Measurements from ENCODE around the gene OR52A1.
"Not testable (repeated sequence)": the region's sequence is repeated elsewhere in the genome, so short reads cannot be mapped to it uniquely, and the experiment has no call there.

Gene OR52A1

GRCh38 chr11:5154657-5155056 is at the start of gene OR52A1:
Gene OR52A1 (minus strand): TSS chr11:5154757. CDS start chr11:5152369, 2,388 bp downstream.
- Histone ChIP-seq H3K27me3 (ENCODE audit: control insufficient read depth, insufficient read depth, low read length) (no peaks in the 10 kb centered on the region), H3K9ac (ENCODE audit: low read length) (no peak within 1 kb of the TSS), H3K4me1 (ENCODE audit: control insufficient read depth, insufficient read depth, low read length) (no peaks in the 10 kb centered on the region), H3K9me3 (ENCODE audit: control insufficient read depth, low read length) (no peaks in the 10 kb centered on the region), H3K36me3 (ENCODE audit: control insufficient read depth, insufficient read depth, low read length) (no peaks in the 10 kb centered on the region), H3K4me3 (ENCODE audit: low read length) (no peak within 1 kb of the TSS)

DNA sequence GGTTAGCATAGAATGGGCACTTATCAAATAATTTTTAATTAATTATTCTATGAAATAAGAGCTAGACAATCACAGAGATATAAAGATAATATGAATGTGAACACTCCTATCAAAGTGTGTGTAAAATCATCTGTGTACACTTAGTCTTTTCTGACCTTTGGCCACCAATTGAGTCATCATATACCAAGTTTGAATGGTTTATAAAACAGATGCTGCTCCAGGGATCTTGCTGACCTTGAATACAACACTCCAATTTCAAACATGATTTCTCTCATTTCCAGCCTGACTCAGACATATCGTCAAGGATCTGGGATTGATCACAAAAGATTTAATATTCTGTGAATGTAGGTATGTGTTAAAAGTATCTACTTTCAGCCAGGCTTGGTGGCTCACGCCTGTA is 48.8 kb upstream of the OR52A1 start:
- H3K36me3 ChIP-seq (ENCODE audit: control insufficient read depth, insufficient read depth, low read length), result no peaks in the 10 kb centered on the region
- no peaks in the 10 kb centered on the region for H3K27me3 ChIP-seq (ENCODE audit: control insufficient read depth, insufficient read depth, low read length)
- H3K4me3 ChIP-seq (ENCODE audit: low read length), result no peak overlapping the region
- H3K9me3 ChIP-seq (ENCODE audit: control insufficient read depth, low read length), result no peaks in the 10 kb centered on the region
- no peak overlapping the region for H3K9ac ChIP-seq (ENCODE audit: low read length)
- no peaks in the 10 kb centered on the region for H3K4me1 ChIP-seq (ENCODE audit: control insufficient read depth, insufficient read depth, low read length)

- no peak within 1 kb of the TSS for H3K9ac ChIP-seq (ENCODE audit: low read length)
- no peaks in the 10 kb centered on the region for H3K27me3 ChIP-seq (ENCODE audit: control insufficient read depth, insufficient read depth, low read length)
- H3K4me1 ChIP-seq (ENCODE audit: control insufficient read depth, insufficient read depth, low read length), result no peaks in the 10 kb centered on the region
- no peaks in the 10 kb centered on the region for H3K9me3 ChIP-seq (ENCODE audit: control insufficient read depth, low read length)
- no peak within 1 kb of the TSS for H3K4me3 ChIP-seq (ENCODE audit: low read length)
- H3K36me3 ChIP-seq (ENCODE audit: control insufficient read depth, insufficient read depth, low read length), result no peaks in the 10 kb centered on the region
Observed at GRCh38 chr11:5200582-5200981, 46.0 kb upstream of the OR52A1 start, which contains the start of gene OR51V1. Gene OR51V1 (minus strand): TSS chr11:5200682. CDS start chr11:5200682, 0 bp downstream.

- H3K4me3 ChIP-seq (ENCODE audit: low read length), result no peak overlapping the region
- H3K27me3 ChIP-seq (ENCODE audit: control insufficient read depth, insufficient read depth, low read length), result no peaks in the 10 kb centered on the region
- H3K4me1 ChIP-seq (ENCODE audit: control insufficient read depth, insufficient read depth, low read length), result no peaks in the 10 kb centered on the region
- H3K9me3 ChIP-seq (ENCODE audit: control insufficient read depth, low read length), result no peaks in the 10 kb centered on the region
- H3K9ac ChIP-seq (ENCODE audit: low read length), result no peak overlapping the region
- no peaks in the 10 kb centered on the region for H3K36me3 ChIP-seq (ENCODE audit: control insufficient read depth, insufficient read depth, low read length)
Observed at GRCh38 chr11:5198285-5198684, 43.7 kb upstream of the OR52A1 start.

DNA sequence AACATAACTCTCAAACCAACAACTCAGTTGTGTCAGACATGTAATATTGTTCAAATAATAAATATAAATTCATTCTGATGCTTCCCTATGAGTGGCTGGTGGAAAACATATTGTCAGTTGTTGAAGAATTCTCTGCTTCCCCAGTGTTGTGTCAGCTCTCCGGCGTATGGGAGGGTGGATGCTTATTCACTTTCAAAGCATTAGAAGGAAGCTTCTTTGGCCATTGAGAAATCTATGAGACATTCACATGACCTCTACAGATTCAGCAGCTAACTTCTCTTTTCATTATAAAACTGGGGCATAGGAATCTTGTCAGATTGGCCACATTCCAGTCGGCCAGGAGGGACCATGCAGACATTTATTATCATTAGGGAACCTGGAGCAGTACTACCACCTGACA is 43.0 kb upstream of the OR52A1 start:
- no peak overlapping the region for H3K4me3 ChIP-seq (ENCODE audit: low read length)
- no peaks in the 10 kb centered on the region for H3K9me3 ChIP-seq (ENCODE audit: control insufficient read depth, low read length)
- no peaks in the 10 kb centered on the region for H3K36me3 ChIP-seq (ENCODE audit: control insufficient read depth, insufficient read depth, low read length)

DNA sequence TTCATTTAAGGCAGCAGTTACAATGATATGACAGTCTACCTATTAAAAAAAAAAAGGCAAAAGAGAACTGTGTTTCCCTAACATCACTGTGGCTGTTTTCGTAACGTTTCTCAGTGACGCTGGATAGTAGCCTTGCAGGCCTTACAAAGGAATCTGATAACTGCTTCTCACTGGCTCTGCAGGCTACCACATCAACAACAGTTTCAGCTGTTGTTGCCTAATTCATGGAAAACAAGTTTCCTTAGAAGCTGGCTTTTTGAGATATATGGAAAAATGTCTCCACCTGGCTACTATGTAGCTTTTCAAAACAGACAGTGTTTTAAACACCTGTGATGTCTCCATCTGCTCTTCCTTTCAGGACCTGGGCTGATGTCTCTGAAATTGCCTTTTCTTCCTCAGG is 42.2 kb upstream of the OR52A1 start:
- Histone ChIP-seq H3K9ac (ENCODE audit: low read length) (no peak overlapping the region), H3K27me3 (ENCODE audit: control insufficient read depth, insufficient read depth, low read length) (no peaks in the 10 kb centered on the region), H3K36me3 (ENCODE audit: control insufficient read depth, insufficient read depth, low read length) (no peaks in the 10 kb centered on the region), H3K4me1 (ENCODE audit: control insufficient read depth, insufficient read depth, low read length) (no peaks in the 10 kb centered on the region), H3K4me3 (ENCODE audit: low read length) (no peak overlapping the region), H3K9me3 (ENCODE audit: control insufficient read depth, low read length) (no peaks in the 10 kb centered on the region)

More for the DNA sequence above, 43.0 kb upstream of the OR52A1 start:
- Histone ChIP-seq H3K27me3 (ENCODE audit: control insufficient read depth, insufficient read depth, low read length) (no peaks in the 10 kb centered on the region), H3K4me1 (ENCODE audit: control insufficient read depth, insufficient read depth, low read length) (no peaks in the 10 kb centered on the region), H3K9ac (ENCODE audit: low read length) (no peak overlapping the region)

DNA sequence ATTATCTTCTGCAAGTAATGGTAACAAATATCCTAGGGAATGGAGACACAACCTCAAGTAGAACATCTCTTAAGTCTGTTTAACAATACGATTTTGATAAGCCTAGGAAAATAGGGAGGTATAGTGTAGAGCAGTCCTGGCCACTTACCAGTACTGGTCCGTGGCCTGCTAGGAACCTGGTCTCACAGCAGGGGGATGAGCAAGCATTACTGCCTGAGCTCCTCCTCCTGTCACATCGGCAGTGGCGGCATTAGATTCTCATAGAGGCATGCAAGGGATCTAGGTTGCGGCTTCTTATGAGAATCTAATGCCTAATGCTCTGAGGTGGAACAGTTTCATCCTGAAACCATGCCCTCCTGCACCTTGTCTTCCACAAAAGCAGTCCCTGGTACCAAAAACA is 41.5 kb upstream of the OR52A1 start:
- Histone ChIP-seq H3K36me3 (ENCODE audit: control insufficient read depth, insufficient read depth, low read length) (no peaks in the 10 kb centered on the region), H3K4me3 (ENCODE audit: low read length) (no peak overlapping the region), H3K4me1 (ENCODE audit: control insufficient read depth, insufficient read depth, low read length) (no peaks in the 10 kb centered on the region), H3K9ac (ENCODE audit: low read length) (no peak overlapping the region), H3K27me3 (ENCODE audit: control insufficient read depth, insufficient read depth, low read length) (no peaks in the 10 kb centered on the region), H3K9me3 (ENCODE audit: control insufficient read depth, low read length) (no peaks in the 10 kb centered on the region)

- H3K9ac ChIP-seq (ENCODE audit: low read length), result no peak overlapping the region
- no peaks in the 10 kb centered on the region for H3K36me3 ChIP-seq (ENCODE audit: control insufficient read depth, insufficient read depth, low read length)
- no peak overlapping the region for H3K4me3 ChIP-seq (ENCODE audit: low read length)
- H3K4me1 ChIP-seq (ENCODE audit: control insufficient read depth, insufficient read depth, low read length), result no peaks in the 10 kb centered on the region
- H3K27me3 ChIP-seq (ENCODE audit: control insufficient read depth, insufficient read depth, low read length), result no peaks in the 10 kb centered on the region
- H3K9me3 ChIP-seq (ENCODE audit: control insufficient read depth, low read length), result no peaks in the 10 kb centered on the region
Observed at GRCh38 chr11:5192738-5193137, 38.2 kb upstream of the OR52A1 start.

- H3K9ac ChIP-seq (ENCODE audit: low read length), result no peak overlapping the region
- H3K9me3 ChIP-seq (ENCODE audit: control insufficient read depth, low read length), result no peaks in the 10 kb centered on the region
- no peak overlapping the region for H3K4me3 ChIP-seq (ENCODE audit: low read length)
- H3K27me3 ChIP-seq (ENCODE audit: control insufficient read depth, insufficient read depth, low read length), result no peaks in the 10 kb centered on the region
- no peaks in the 10 kb centered on the region for H3K36me3 ChIP-seq (ENCODE audit: control insufficient read depth, insufficient read depth, low read length)
- no peaks in the 10 kb centered on the region for H3K4me1 ChIP-seq (ENCODE audit: control insufficient read depth, insufficient read depth, low read length)
Observed at GRCh38 chr11:5188201-5188600, 33.6 kb upstream of the OR52A1 start.

GRCh38 chr11:5178046-5178837 is 23.7 kb upstream of the OR52A1 start:
- H3K27me3 ChIP-seq (ENCODE audit: control insufficient read depth, insufficient read depth, low read length), result no peaks in the 10 kb centered on the region
- H3K4me3 ChIP-seq (ENCODE audit: low read length), result no peak overlapping the region
- H3K9ac ChIP-seq (ENCODE audit: low read length), result no peak overlapping the region
- H3K9me3 ChIP-seq (ENCODE audit: control insufficient read depth, low read length), result no peaks in the 10 kb centered on the region
- no peaks in the 10 kb centered on the region for H3K36me3 ChIP-seq (ENCODE audit: control insufficient read depth, insufficient read depth, low read length)
- no peaks in the 10 kb centered on the region for H3K4me1 ChIP-seq (ENCODE audit: control insufficient read depth, insufficient read depth, low read length)

DNA sequence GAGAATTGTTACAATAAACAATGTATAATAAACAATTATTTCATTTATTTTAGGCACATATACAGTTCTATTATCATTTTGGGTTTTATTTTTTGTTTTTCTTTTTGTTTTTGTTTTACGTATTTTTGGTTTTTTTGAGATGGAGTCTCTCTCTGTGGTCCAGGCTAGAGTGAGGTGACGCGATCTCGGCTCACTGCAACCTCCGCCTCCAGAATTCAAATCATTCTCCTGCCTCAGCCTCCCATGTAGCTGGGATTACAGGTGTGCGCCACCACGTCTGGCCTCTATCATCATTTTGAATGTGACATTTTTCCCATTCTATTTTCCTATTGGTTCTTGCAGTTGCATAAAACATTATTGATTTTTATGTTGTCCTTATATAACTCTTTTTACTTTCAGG is 20.4 kb upstream of the OR52A1 start:
- Histone ChIP-seq H3K36me3 (ENCODE audit: control insufficient read depth, insufficient read depth, low read length) (no peaks in the 10 kb centered on the region), H3K9ac (ENCODE audit: low read length) (no peak overlapping the region), H3K4me1 (ENCODE audit: control insufficient read depth, insufficient read depth, low read length) (no peaks in the 10 kb centered on the region), H3K4me3 (ENCODE audit: low read length) (no peak overlapping the region), H3K9me3 (ENCODE audit: control insufficient read depth, low read length) (no peaks in the 10 kb centered on the region), H3K27me3 (ENCODE audit: control insufficient read depth, insufficient read depth, low read length) (no peaks in the 10 kb centered on the region)

GRCh38 chr11:5171856-5172255 is 17.3 kb upstream of the OR52A1 start:
- Histone ChIP-seq H3K27me3 (ENCODE audit: control insufficient read depth, insufficient read depth, low read length) (no peaks in the 10 kb centered on the region), H3K36me3 (ENCODE audit: control insufficient read depth, insufficient read depth, low read length) (no peaks in the 10 kb centered on the region), H3K4me3 (ENCODE audit: low read length) (no peak overlapping the region), H3K9me3 (ENCODE audit: control insufficient read depth, low read length) (no peaks in the 10 kb centered on the region), H3K4me1 (ENCODE audit: control insufficient read depth, insufficient read depth, low read length) (no peaks in the 10 kb centered on the region), H3K9ac (ENCODE audit: low read length) (no peak overlapping the region)

DNA sequence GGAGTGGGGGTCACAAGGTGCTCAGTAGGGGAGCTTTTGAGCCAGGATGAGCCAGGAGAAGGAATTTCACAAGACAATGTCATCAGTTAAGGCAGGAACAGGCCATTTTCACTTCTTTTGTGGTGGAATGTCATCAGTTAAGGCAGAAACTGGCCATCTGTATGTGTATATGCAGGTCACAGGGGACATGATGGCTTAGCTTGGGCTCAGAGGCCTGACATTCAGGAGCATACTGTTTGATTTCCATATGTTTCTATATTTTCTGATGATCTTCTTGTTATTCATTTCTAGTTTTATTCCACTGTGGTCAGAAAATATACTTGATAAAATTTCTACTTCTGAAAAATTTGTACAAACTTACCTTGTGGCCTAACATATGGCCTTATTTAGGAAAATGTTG is 11.3 kb upstream of the OR52A1 start:
- H3K4me3 ChIP-seq (ENCODE audit: low read length); H3K4me1 ChIP-seq (ENCODE audit: control insufficient read depth, insufficient read depth, low read length); H3K36me3 ChIP-seq (ENCODE audit: control insufficient read depth, insufficient read depth, low read length); H3K9ac ChIP-seq (ENCODE audit: low read length); H3K27me3 ChIP-seq (ENCODE audit: control insufficient read depth, insufficient read depth, low read length); H3K9me3 ChIP-seq (ENCODE audit: control insufficient read depth, low read length): not testable (repeated sequence)

All from mucosa of stomach (tissue), 1 donor.